SIG-M5 treated with dmso at 0.1 percent for 504 hours (cell line): ENCODE data around the gene CHCHD2.
"Not testable (repeated sequence)": the region's sequence is repeated elsewhere in the genome, so short reads cannot be mapped to it uniquely, and the experiment has no call there.

Experiments used
- DNase-seq: peaks from one replicate; lab custom pipeline; 2025; ENCODE audit not compliant: unreplicated experiment; lab: John Stamatoyannopoulos, UW

The CHCHD2 gene

GRCh38 chr7:56106108-56107073 is at the start of gene CHCHD2:
Gene CHCHD2 (minus strand): TSS chr7:56106476. CDS start chr7:56106413, 63 bp downstream.
- peak; percentile 99 for DNase-seq

GRCh38 chr7:56131062-56131461 is 24.8 kb upstream of the CHCHD2 start:
- not testable (repeated sequence) for DNase-seq

- no peak for DNase-seq
Observed at GRCh38 chr7:56127241-56127975, 21.1 kb upstream of the CHCHD2 start.

- no peak for DNase-seq
Observed at GRCh38 chr7:56125831-56126230, 19.6 kb upstream of the CHCHD2 start.

GRCh38 chr7:56124981-56125380 is 18.7 kb upstream of the CHCHD2 start:
- no peak for DNase-seq

GRCh38 chr7:56121440-56121839 is 15.2 kb upstream of the CHCHD2 start:
- no peak for DNase-seq

- DNase-seq: no peak
Observed at GRCh38 chr7:56115852-56116538, 9.7 kb upstream of the CHCHD2 start, which contains the start of gene NUPR2. Gene NUPR2 (minus strand): TSS chr7:56116417. CDS start chr7:56116314, 103 bp downstream.

- DNase-seq: not testable (repeated sequence)
Observed at GRCh38 chr7:56112244-56112643, 6.0 kb upstream of the CHCHD2 start.

GRCh38 chr7:56110611-56111010 is 4.3 kb upstream of the CHCHD2 start:
- no peak for DNase-seq

GRCh38 chr7:56107954-56108258 is 1.6 kb upstream of the CHCHD2 start:
- DNase-seq: no peak

- DNase-seq: peak; percentile 54
Observed at GRCh38 chr7:56105508-56105907, 768 bp downstream of the CHCHD2 start.

- DNase-seq: not testable (repeated sequence)
Observed at GRCh38 chr7:56104138-56104537, 2.1 kb downstream of the CHCHD2 start.

- DNase-seq: no peak
Observed at GRCh38 chr7:56099653-56100052, 6.6 kb downstream of the CHCHD2 start.

GRCh38 chr7:56098187-56099008 is 7.9 kb downstream of the CHCHD2 start:
- not testable (repeated sequence) for DNase-seq

- DNase-seq: no peak
Observed at GRCh38 chr7:56097700-56098099, 8.6 kb downstream of the CHCHD2 start.

GRCh38 chr7:56092789-56093531 is 13.3 kb downstream of the CHCHD2 start, which contains the start of gene PHKG1:
Gene PHKG1 (minus strand): TSS chr7:56092952. CDS start chr7:56088941, 4,011 bp downstream.
- DNase-seq: no peak

- not testable (repeated sequence) for DNase-seq
Observed at GRCh38 chr7:56092388-56092787, 13.9 kb downstream of the CHCHD2 start.

GRCh38 chr7:56091591-56091990 is 14.7 kb downstream of the CHCHD2 start:
- DNase-seq: no peak

GRCh38 chr7:56087445-56087844 is 18.8 kb downstream of the CHCHD2 start:
- DNase-seq: no peak

GRCh38 chr7:56086761-56087160 is 19.5 kb downstream of the CHCHD2 start:
- no peak for DNase-seq
